RPMI7951 (cell line): ENCODE data around the gene PRLR. TPM values are rescaled to one million over a fixed set of nuclear protein-coding genes. Genes with fewer than 3 reads are reported as not detected.
A peak's percentile ranks its signal among the peaks of the same experiment; 100 is the strongest.

Experiments used
- DNase-seq: peaks from one replicate; pipeline ENCODE4 v3.0.0-alpha.2; 2012; ENCODE audit warnings: low read depth
- total RNA-seq: library from RNA; depleted of rRNA; stranded (reverse); fragments of >200 nt; shearing (Covaris generic); gene quantifications from 2 replicates; pipeline ENCODE4 v1.2.3, GENCODE V29; 2014

Gene PRLR
- total RNA-seq, 1 experiment from 2014 or later = 0.12 TPM

DNA sequence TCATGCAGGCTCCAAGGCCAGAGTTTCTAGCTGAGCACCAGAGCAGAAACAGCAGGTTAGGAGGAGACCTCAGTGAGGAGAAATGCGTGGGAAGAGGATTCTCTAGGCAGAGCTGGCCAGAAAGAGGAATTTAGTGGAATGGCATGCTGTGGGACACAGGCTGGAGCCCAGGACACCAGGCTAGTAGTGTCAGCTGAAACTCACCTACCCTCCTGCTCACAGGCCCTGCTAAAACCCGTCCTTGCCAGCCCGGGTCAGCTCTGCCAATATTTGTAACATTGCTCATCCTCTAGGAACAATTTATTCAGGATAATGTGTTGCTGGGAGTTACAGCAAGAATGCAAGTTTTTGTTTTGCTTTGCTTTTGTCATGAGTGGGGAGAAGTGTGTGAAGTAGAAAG is 142.3 kb downstream of the PRLR start:
- no peak for DNase-seq

DNA sequence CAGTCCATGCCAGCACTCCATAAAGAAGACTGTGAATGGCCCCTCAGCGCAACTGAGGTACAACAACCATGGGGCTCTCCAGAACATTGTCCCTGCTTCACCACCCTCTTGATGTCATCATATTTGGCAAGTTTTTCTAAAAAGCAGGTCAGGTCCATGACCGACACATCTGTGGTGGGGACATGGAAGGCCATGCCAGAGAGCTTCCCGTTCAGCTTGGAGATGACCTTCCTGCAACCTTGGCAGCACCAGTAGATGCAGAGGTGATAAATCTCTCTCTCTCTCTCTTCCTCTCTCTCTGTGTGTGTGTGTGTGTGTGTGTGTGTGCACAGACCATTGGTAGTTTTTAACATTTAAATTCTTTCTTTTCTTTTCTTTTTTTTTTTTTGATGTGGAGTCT is 147.1 kb downstream of the PRLR start:
- no peak for DNase-seq

DNA sequence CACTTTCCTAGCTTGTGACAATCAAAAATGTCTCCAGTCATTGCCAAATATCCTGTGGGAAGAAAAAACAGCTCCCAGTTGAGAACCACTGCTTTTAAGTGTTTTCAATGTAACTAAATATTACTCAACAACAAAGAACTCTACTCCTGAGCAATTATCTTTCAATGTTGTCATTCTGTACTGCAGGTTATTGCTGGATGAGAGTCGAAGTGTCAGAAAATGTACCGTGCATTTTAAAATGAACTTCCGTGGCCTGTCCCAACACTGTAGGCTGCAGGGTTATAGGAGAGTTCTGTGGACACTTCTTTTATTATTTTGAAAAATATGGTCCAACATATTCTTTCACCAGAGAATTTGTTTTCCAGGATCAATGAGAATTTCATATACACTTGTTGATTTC is 147.8 kb downstream of the PRLR start:
- no peak for DNase-seq

DNA sequence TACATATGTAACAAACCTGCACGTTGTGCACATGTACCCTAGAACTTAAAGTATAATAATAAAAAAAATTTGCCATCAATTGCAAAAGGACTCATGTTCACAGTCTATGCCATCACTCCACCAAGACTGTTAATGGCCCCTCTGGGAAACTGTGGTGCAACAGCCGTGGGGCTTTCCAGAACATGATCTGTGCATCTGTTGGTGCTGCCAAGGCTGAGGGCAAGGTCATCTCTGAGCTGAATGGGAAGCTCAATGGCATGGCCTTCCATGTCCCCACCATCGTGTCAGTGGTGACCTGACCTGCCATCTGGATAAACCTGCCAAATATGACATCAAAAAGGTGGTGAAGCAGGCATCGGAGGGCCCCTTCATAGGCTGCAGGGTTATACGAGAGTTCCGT is 149.2 kb downstream of the PRLR start:
- no peak for DNase-seq

DNA sequence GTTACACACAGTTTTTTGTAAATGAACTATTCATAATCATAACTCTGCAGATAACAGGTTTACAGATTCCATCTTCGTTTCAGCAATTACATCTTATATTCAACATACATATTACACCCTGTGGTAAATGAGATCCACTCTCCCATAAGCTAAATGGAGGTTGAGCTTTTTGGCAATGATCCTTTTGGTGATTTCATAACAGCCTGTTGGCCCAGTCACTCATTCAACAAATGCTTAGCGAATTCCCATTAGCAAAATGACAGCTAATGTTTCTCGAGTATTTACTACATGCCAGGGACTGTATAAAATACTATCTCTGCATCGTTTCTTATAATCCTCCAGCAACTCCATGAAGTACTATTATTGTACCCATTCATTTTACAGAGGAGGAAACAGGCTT is 157.1 kb downstream of the PRLR start:
- DNase-seq = no peak

DNA sequence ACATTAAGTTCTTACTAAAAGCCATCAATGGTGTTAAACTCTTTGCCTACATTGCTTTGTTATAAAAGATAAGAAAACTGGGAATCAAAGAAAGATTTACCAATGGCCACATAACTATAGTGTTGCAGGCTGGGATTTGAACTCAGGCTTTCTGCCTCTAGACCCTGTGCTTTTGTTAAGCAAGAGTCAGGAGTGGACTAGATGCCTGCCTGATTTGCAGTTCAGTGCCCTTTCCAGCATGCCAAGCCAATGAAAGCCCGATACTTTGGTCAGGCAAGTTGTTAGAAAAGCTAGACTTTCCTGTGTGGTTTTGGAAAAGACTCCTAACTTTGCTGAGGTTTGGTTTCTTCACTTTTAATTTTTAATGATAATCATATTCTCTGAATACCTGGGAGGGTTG is 161.1 kb downstream of the PRLR start:
- DNase-seq = no peak

DNA sequence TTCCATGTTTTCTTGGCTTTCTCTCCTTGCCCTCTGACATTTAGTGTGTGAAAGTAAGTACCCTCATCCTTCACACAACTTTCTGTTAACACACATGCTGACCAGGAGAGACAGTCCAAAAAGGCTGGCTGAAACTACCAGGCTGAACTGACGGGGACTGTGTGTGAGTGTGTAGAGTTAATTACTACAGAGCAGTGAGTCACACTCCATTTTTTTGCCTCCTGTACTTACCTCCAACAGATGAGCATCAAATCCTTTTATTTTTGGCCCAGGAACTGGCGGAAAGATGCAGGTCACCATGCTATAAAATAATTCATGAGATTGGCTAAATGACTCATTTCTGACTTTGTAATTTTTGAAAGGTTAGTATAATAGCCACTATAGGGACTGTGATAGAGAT is 162.3 kb downstream of the PRLR start:
- DNase-seq = peak; percentile 9

DNA sequence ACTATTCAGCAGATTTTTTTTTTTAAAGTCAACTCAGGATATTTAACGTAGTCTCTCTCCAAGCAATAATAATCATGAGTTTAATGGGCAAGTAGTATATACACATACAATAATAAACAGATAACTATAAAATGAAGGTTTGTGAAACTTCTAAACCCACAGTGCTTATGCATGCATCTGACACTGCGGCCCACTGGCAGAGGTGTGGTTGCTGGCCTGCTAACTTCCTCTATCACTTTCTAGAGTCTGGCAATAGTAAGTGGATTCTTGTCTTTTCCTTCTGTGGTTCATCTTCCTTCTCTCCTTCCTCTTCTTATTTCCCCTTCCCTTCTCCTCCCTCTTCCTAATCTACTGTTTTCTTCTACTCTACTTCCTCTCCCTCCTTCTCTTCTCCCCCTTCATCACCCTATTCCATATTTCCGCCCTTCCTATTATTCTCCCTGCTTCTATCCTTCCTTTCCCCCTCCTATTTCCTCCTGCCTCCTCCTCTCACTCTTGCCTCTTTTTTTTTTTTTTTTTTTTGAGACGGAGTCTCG is 164.0 kb downstream of the PRLR start:
- no peak for DNase-seq

DNA sequence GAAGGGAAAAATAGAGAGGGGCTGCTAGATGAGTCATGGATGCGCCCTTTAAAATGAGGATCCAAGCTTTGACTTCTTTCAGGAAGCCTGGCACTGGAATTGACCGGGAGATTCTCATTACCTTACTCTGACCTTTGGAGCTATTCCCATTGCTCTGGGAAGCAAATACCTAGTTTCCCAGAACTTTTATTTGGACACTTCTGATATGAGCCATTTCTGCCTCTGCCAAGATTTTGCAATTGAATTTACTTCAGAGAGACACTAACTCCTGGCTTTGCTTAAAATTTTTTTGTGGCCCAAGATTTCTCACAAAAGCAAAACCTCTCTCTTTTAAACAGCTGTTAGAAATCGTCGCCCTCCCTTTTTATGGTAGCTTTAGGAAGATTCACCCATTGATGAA is 166.9 kb downstream of the PRLR start:
- DNase-seq = no peak

DNA sequence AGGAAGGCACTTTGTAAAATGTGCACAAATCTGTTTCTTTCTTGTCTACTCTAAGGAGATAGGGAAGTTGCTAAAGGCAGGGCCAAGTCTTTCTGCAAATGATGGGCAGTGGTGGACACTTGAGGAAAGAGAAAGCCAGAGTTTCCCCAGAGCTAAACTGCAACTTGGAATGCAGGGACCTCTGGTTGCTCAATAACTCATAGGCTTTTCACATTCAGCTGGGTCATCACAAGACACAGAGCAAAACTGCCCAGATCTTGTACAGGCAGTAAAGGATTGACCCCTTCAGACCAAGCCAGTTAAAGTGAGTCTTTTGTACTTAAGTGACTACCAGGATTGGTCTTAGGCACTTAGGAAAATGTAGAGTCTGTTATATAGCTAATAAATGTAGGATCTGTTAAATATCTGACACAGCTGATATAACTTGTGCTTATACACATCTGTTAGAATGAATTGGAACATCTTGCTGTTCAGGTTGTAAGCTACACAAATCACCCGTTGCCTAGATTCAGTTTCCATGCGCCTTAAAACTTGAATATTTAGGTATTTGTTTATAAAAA is 169.0 kb downstream of the PRLR start:
- DNase-seq = no peak

DNA sequence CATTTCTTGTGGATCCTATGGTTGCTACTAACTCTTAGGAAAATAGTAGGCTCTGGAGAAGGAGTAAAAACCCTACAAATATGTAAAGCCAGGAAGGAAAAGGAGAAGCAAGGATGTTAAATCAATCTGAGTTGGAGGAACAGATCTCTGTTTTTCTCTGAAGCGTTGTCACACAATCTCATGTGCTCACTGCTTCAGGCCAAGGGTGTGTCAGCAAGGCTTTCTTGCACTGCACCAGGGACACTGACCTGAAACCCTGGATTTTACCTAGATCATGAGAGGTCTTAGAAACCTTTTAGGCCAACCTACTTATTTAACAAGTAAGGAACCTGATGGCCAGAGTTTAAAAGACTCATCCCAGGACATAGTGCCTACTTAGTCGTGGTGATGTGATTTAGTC is 170.1 kb downstream of the PRLR start:
- no peak for DNase-seq

DNA sequence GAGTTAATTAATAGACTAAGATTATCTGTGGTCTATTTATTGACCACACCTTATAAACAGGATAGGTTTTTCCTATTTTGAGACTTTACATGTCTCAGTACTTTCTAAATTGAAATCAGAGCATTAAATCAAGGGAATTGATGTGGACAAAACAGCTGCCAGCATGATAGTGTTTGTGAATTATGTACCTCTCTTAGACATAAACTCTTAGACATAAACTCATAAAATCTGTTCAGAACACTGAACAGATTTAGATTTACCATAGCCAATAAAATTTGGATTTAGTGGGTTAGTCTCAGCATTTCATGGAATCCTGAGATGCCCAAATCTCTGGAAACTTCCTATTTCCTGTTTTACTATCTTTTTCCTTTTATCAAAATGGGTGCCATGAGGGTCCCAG is 171.0 kb downstream of the PRLR start:
- no peak for DNase-seq

DNA sequence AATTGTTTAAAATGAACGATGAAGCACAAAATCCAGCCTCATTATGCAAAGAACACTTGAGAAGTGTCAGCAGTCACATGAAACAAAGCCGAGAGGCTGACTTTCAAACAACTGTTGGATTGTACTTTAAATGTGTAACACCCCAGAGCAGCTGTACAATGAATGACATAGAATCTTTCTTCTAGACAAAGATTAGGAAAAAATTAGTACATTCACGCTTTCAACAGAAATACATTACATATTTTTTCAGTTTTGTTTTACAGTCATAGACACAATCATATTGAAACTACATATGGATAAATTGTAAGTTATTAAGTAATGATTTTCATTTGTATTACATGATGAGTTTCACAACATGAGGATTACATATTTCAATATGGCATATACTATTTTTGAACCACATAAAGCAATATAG is 171.9 kb downstream of the PRLR start:
- no peak for DNase-seq

DNA sequence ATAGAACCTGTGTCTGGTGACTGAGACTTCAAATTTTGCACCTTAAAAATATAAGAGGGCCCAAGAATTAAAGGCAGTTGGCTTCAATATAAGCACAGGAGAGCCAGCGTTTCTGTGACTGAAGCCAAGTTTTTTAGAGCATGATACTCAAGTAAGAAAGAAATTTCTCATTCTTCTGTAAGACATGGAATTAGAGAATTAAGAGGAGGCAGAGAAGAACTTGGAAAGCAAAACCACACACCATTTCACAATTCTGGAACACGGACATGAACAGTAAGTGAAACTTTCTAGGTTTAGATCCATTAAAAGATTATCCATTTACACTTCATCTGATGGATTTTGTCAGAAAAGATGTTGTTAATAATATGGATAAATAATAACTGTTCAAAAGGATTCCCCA is 173.6 kb downstream of the PRLR start:
- no peak for DNase-seq

DNA sequence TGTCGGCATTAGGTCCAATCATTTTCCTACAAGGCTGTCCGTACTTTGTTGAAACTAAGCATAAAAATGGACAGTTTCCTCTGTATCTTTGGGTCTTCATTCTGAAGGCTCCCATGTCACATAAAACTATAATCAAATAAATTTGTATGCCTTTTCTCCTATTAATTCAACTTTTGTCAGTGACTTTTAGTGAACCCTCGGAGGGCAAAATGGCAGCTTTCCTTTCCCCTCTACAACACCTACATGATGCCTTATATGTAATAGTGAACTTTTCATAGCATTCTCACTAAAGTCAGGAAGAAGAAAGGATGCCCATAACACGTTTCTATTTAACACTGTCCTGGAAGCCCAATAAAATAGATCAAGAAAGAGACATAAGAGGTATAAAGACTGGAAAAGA is 177.4 kb downstream of the PRLR start:
- DNase-seq = no peak

DNA sequence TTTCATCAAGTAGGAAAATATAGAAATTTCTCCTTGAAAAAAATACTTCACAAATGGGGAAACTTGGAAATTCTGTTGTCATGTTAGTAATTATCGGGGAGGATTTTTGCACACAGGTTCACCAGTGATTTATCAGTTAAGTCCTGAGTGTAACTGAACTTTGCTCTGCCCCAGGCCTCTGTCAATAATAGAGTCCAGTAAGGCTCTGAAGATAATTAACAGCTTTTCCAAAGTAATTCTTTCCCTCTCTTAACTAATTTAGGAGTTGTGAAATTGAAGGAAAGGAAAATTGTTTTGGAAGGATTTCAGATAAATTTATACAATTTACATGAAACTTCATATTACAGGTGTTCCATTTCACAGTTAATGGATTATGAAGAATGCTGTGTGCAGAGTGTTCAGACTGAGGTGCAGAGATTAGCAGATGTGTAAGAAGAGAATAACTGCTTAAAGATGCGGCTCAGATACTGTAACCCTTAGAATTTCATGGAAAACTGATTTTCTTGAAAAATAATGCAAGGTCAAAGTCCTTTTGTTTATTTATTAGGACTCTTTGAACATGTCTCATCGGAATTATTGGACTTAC is 179.7 kb downstream of the PRLR start:
- DNase-seq = no peak

DNA sequence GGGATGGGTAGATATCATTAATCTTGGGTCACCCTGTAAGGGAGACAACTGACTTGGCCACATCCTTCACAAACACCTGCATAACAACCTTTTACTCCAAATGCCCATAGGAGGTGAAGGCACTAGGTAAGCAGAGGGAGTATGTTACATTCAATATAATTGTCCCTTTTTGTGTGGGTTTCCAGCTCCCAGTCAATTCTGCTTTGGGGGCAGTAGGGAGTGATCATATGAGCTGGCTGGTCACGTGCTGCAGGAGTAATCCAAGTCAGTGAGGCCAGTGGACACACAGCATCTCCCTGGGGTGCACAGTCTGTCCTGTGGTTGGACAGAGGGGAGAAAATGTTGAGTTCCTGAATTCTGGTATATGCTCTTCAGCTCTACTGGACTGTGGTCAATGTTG is 181.4 kb downstream of the PRLR start:
- no peak for DNase-seq

DNA sequence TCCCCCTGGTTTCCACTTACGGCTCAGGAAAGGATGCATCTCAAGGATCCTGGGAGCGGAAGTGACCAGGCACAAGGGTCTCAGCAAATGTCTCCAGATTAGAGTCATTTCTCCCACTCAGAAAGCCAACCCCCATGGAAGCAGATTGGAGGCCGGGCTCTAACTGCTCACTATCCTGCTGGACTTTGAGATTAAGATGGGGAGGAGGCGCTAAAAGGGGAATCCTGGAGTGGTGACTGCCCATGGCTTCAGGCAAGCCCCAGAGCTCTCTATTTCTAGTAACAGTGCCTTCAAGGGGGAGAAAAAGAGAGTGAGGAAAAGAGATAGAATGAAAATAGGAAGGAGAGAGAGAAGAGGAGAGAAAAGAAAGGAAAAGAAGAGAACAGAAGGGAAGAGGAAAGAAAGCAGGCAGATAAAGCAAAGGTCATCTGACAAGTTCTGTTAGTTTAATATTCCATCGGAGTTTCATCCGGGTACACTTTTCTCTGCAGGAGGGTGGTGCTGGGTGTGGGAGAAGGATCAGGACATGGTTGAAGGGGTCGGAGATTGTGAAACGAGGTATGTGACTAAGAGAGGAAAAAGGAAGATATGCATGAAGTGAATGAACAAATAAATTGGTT is 182.4 kb downstream of the PRLR start, which contains the start of gene AGXT2:
TSS of gene AGXT2 (minus strand) at position 165 of the 620 bp plus-strand sequence. CDS start at position 108, 57 bp downstream.
- no peak for DNase-seq

DNA sequence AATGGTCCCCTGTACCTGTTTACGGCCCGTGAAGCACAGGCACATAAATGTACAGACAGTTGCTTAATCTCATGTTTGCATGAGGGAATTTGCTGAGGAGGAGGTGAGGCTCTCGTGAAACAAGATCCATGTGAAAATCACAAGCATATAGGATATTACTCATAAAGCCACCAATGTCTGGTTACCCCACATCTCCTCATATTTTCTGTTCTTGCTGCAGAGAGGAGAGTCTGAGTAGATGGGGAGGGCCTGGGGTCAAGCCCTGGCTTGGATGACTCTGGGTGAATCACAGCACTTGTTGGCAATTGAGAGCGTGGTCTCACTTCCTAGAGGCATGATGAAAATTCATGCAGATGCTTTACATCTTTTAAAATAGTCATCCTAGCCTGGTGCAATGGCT is 183.5 kb downstream of the PRLR start:
- DNase-seq = peak; percentile 78

DNA sequence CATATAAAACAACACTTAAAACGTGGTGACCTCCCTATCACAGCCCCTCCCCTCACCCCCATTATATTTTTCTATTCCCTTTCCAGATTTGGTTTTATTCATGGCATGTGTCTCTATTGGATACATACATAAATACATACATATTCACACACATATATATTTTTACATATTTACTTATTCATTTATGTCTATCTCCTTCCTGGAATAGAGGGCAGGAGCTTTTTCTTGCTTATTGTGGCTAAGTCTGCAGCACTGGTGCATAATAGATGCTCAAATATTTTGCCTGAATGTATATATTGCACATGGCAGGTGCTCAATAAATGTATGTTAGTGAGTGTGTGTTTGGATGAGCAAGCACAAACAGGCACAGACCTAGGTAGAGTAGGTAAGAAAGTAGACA is 185.0 kb downstream of the PRLR start:
- no peak for DNase-seq

DNA sequence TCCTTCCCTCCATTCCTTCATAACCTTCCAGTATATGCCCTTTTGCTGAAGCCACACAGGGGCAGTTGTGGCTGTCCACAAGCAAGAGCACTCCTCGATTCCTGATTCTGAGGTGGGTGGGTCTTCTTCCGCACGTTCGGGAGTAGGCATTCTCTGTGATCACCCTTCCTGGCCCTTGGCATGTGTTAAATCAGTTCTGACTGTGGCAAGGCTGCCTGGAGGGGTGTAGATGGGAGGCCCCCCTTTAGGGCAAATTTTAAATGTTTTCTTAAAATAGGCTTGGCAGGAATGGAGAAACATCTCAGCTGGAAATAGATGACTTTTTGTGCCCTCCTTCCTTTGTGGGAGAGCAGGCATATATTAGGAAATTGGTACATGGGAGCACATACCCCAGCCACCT is 185.6 kb downstream of the PRLR start:
- DNase-seq = no peak

DNA sequence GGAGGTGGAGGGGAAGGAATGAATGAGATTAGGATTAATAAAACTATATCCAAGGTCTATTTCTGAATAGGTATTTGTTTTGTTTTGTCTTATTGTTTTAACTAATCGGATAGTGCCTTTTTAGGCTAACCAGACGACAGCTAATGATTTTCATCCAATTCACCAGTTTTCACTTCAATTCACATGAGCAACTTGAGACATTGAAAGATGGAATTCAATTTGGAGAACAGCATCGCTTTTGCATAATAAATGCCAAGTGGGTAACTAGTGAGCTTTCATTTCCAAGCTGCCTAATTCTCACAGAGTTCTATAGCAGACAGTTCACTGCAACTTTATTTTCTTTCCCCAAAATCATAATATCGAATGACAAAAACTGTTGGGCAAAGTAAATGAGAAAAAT is 187.5 kb downstream of the PRLR start:
- no peak for DNase-seq

DNA sequence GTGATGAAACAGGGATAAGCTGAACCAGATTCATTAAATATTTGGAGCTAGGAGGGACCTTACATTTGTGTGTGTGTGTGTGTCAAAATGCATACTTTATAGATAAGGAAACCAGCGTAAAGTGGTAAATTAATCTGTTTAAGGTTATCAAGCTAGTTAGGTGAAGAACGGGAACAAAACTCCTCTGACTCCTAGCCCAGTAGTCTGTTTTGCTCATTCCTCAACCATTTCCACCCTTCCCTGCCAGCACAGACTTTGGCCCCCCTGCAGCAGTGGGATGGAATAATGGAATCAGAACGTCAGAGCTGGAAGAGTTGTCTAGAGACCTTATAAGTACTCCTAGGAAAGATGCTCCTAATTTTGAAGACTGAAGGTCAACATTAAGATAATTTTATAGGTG is 189.0 kb downstream of the PRLR start:
- DNase-seq = no peak

DNA sequence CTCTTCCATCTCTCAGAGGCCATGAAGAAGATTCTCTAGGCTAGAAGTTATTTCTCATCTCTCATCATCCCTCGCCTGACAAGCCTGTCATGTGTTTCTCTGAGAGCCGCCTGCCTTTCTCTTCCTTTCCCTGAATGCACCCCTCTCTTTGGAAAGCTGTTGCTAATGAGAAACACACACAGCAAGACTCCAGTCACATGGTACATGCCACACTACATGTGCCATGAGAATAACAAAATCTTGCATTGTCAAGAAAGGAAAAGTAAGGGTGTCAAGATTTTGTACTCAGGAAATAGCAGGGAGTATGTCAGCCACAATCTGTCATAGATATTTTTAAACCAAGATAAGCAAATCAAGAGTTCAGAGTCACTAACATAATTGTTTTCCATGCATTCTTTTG is 191.4 kb downstream of the PRLR start:
- DNase-seq = no peak
